HG03354 (cell line): ENCODE data around the gene GTF2IRD1.
"Not testable (repeated sequence)": the region's sequence is repeated elsewhere in the genome, so short reads cannot be mapped to it uniquely, and the experiment has no call there.

Experiments
- ATAC-seq: cut with Tn5 transposase; IDR thresholded peaks from one replicate; pipeline ENCODE4 v1.9.1; 2021; ENCODE audit warnings: mild to moderate bottlenecking; ENCODE audit not compliant: unreplicated experiment, poor library complexity, severe bottlenecking

The GTF2IRD1 gene

GRCh38 chr7:74428023-74428422 lies 25.7 kb upstream of the GTF2IRD1 start:
- ATAC-seq, result no peak

- ATAC-seq, result no peak
Measured at GRCh38 chr7:74429153-74429747, 24.5 kb upstream of the GTF2IRD1 start.

GRCh38 chr7:74430409-74430808 lies 23.3 kb upstream of the GTF2IRD1 start:
- ATAC-seq, result not testable (repeated sequence)

- ATAC-seq, result no peak
Measured at GRCh38 chr7:74430961-74431466, 22.7 kb upstream of the GTF2IRD1 start.

- ATAC-seq, result not testable (repeated sequence)
Measured at GRCh38 chr7:74437291-74437571, 16.5 kb upstream of the GTF2IRD1 start.

GRCh38 chr7:74438327-74438726 lies 15.4 kb upstream of the GTF2IRD1 start:
- ATAC-seq, result no peak

GRCh38 chr7:74439541-74439940 lies 14.2 kb upstream of the GTF2IRD1 start:
- ATAC-seq, result no peak

GRCh38 chr7:74440143-74440542 lies 13.6 kb upstream of the GTF2IRD1 start:
- ATAC-seq, result not testable (repeated sequence)

- no peak for ATAC-seq
Measured at GRCh38 chr7:74441801-74442200, 11.9 kb upstream of the GTF2IRD1 start.

GRCh38 chr7:74443543-74444247 lies 10.0 kb upstream of the GTF2IRD1 start:
- no peak for ATAC-seq

- ATAC-seq, result no peak
Measured at GRCh38 chr7:74449144-74449543, 4.6 kb upstream of the GTF2IRD1 start.

- ATAC-seq, result no peak
Measured at GRCh38 chr7:74449809-74450397, 3.8 kb upstream of the GTF2IRD1 start.

GRCh38 chr7:74452748-74453321 lies 871 bp upstream of the GTF2IRD1 start:
- ATAC-seq, result no peak

GRCh38 chr7:74454021-74454924 lies 567 bp downstream of the GTF2IRD1 start:
- ATAC-seq, result no peak

GRCh38 chr7:74454925-74455288 lies 1.2 kb downstream of the GTF2IRD1 start:
- no peak for ATAC-seq

GRCh38 chr7:74455291-74455804 lies 1.6 kb downstream of the GTF2IRD1 start:
- no peak for ATAC-seq

GRCh38 chr7:74455928-74456327 lies 2.2 kb downstream of the GTF2IRD1 start:
- ATAC-seq, result no peak

- no peak for ATAC-seq
Measured at GRCh38 chr7:74457007-74457406, 3.3 kb downstream of the GTF2IRD1 start.

- no peak for ATAC-seq
Measured at GRCh38 chr7:74461970-74462706, 8.4 kb downstream of the GTF2IRD1 start.
